ENCODE data around the gene NAGLU. TPM values are rescaled to one million over a fixed set of nuclear protein-coding genes. Genes with fewer than 3 reads are reported as not detected.

NAGLU gene
- total RNA-seq: 10.6 TPM

DNA sequence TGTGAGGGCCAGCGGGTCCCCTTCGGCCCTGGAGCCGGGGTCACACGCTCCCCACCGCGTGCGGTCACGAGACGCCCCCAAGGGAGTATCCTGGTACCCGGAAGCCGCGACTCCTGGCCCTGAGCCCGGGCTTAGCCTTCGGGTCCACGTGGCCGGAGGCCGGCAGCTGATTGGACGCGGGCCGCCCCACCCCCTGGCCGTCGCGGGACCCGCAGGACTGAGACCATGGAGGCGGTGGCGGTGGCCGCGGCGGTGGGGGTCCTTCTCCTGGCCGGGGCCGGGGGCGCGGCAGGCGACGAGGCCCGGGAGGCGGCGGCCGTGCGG is at the start of gene NAGLU:
NAGLU (plus strand) TSS at position 194 of the 324 bp plus-strand sequence; CDS start at position 226, 32 bp downstream.
- DNase-seq (ENCODE audit: low spot score in 2 of 2) (peak; percentile 99), FAIRE-seq (no peak)

DNA sequence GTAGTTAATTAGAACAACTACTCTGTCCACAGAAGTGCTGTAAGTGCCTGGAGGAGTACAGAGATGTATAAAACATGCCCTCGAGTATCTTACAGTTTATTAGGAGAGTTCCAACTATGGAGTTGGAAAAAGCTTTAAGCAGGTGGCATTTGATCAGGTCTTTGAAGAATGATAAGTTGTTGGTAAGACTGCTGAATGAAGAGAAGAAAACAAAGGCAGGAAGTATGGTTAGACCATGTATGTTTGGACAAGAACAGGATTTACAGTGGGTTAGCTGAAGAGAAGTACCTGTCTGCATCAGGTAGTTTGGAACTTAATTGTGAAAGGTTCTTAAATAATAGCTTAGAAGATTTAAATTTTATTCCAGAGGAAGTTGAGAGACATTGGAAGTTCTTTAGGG is 48.0 kb upstream of the NAGLU start:
- FAIRE-seq: no peak

DNA sequence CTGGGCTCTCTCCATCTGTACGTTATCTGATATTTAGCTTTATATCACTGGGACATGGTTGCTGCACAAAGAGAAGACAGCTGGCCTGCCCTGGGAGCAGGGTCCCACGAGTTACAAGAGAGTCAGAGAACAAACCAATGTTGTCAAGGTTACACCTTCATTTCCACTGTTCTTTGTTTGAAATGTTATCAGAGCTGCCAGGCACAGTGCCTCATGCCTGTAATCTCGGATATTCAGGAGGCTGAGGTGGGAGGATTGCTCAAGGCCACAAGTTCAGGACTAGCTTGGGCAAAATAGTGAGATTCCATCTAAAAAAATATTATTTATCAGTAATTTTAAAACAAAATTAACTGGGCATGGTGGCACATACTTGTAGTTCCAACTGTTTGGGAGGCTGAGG is 42.7 kb upstream of the NAGLU start:
- FAIRE-seq (no peak), DNase-seq (ENCODE audit: low spot score in 2 of 2) (no peak)

More for the DNA sequence above, 48.0 kb upstream of the NAGLU start:
- DNase-seq (ENCODE audit: low spot score in 2 of 2): no peak

DNA sequence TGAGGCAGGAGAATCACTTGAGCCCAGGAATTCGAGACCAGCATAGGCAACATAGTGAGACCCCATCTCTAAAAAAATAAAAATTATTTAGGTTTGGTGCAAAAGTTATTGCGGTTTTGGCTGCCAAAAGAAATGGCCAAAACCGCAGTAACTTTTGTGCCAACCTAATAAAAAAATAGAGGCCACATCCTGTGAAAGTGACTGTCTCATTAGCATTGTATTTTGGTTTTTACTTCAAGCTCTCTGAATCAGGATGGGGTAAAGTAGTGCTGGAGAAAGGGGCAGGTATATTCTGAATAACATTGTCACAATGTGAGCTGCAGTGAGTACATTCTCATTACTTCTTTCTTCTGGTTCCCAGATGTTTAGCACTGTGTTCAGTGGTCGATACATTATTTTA is 41.4 kb upstream of the NAGLU start:
- DNase-seq (ENCODE audit: low spot score in 2 of 2): no peak
- FAIRE-seq: no peak

DNA sequence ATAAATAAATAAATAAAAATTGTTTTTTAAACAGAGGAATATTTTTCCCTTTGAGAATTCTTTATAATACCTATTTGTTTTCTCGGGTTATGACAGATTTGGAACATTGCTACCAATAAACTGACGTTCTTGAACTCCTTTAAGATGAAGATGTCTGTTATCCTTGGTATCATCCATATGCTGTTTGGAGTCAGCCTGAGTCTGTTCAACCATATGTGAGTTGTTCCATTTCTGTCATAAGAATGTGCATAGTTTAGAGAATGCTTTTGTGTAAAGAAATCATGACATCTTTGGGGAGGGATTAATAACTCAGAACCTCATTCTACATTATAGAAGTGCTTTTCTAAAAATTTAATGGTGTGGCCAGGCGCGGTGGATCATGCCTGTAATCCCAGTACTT is 37.2 kb upstream of the NAGLU start:
- FAIRE-seq (no peak), DNase-seq (ENCODE audit: low spot score in 2 of 2) (no peak)

- no peak for FAIRE-seq
These were observed 34.0 kb upstream of the NAGLU start for GRCh38 chr17:42502091-42502490.

GRCh38 chr17:42502926-42503325 is 33.1 kb upstream of the NAGLU start:
- FAIRE-seq: no peak
- DNase-seq (ENCODE audit: low spot score in 2 of 2): no peak

More at GRCh38 chr17:42502091-42502490, 34.0 kb upstream of the NAGLU start:
- no peak for DNase-seq (ENCODE audit: low spot score in 2 of 2)

- FAIRE-seq (no peak), DNase-seq (ENCODE audit: low spot score in 2 of 2) (no peak)
These were observed 28.4 kb upstream of the NAGLU start for GRCh38 chr17:42507671-42508070.

DNA sequence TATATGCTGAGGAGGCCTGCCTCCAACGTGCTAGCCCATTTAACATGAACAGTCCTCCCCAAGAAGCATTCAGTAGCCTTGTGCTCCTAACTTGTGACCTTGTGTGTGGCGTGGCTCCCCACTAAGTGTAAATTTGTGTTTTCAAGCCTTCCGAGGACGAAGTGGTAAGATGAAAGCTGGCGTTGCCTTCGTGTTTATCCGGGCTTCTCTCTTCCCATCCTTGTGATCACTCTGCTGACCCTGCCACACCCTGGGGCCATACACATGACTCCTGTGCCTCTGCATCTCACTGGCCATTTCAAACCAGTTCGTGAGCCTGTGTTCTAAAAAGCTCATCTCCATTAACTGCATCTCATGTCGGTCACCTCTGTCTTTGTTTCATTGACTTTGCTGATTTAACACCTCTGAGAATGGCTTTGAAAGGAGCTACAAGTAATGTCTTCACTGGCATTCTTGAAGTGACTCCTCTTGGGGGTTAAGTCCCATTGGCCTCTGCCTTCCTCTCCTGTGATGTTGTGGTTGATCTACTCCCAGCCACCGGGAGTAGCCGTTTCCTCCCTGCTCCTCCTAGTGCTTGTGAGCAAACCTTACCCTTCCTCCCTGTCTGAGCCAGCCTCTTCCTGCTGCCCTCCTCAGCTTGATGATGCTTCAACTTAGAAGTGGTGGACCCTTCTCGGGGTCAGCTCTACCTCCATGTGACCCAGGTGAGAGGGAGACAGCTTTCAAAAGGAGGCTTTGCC is 27.4 kb upstream of the NAGLU start:
- DNase-seq (ENCODE audit: low spot score in 2 of 2) (no peak), FAIRE-seq (no peak)

DNA sequence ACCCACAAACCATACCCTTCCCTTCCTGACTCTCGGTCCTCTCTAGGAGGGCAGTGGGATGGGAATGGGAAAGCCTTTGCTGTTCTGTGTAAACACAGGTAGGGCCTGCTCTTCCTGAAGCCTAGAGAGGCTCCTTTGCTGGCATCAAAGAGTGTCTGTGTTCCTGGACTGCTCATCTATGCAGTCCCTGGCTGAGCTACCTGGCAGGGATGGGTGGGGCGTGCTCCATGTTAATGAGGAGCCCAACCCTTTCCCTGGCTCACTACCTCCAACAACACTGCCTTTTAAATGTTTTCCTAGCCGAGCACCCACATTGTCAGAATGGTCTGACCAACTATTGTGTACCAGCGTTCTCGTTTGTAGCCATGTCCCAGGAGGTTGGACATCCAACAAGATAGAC is 26.6 kb upstream of the NAGLU start:
- FAIRE-seq: no peak

DNA sequence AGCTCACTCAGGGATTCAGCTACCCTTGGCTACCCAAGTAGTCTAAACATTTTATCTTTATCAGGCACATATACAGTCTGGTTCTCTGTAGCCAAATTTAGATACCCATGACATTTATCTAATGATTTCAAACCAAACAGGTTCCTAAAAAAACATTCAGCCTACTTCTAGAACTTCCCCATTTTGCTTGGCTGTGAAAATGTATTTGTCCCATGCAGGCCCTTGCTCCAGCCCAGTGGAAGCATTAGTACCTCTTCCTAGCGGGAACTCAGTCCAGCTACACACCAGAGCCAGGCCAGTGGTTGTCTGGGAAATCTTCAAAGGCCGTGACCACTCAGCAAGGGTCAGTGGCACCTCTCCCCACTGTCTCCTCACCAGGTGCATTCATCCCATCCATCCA is 26.2 kb upstream of the NAGLU start:
- DNase-seq (ENCODE audit: low spot score in 2 of 2): no peak
- no peak for FAIRE-seq

More for the DNA sequence above, 26.6 kb upstream of the NAGLU start:
- no peak for DNase-seq (ENCODE audit: low spot score in 2 of 2)

GRCh38 chr17:42512246-42512645 is 23.8 kb upstream of the NAGLU start:
- FAIRE-seq: no peak
- DNase-seq (ENCODE audit: low spot score in 2 of 2): no peak

- FAIRE-seq: no peak
- no peak for DNase-seq (ENCODE audit: low spot score in 2 of 2)
These were observed 23.2 kb upstream of the NAGLU start for GRCh38 chr17:42512733-42513251.

DNA sequence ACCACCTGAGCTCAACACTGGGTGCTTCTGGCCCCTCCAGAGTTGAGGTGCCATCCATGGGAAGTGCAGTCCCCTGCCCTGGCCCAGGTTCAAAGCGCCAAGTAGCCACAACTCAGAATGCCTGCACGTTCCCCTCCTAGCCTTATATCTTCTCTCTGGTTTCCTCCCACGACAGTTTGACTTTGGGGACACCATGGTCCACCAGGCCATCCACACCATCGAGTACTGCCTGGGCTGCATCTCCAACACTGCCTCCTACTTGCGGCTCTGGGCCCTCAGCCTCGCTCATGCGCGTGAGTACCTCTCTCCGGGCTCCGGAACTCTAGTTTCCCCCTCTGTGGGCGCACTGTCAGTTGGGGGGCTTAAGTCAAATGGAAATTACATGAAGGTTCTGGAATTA is 22.4 kb upstream of the NAGLU start:
- no peak for DNase-seq (ENCODE audit: low spot score in 2 of 2)
- FAIRE-seq: no peak

GRCh38 chr17:42514279-42514678 is 21.8 kb upstream of the NAGLU start:
- FAIRE-seq: no peak
- no peak for DNase-seq (ENCODE audit: low spot score in 2 of 2)

DNA sequence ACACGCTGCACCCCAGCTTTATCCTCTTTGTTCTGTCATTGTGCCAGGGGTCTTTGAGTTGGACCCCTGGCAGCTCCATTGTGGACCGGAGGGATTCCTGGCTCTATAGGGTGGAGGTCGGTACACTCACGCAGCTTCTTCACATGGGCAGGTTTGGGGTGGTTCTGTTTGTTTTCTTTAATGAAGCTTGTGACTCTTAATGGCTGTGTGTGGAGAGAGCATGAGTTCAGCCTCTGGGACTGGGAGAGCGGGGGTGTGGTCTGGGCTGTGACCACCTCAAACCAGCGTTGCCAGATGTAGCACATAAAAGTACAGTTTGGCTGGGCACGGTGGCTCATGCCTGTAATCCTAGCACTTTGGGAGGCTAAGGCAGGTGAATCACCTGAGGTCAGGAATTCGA is 21.2 kb upstream of the NAGLU start:
- DNase-seq (ENCODE audit: low spot score in 2 of 2) (no peak), FAIRE-seq (no peak)

DNA sequence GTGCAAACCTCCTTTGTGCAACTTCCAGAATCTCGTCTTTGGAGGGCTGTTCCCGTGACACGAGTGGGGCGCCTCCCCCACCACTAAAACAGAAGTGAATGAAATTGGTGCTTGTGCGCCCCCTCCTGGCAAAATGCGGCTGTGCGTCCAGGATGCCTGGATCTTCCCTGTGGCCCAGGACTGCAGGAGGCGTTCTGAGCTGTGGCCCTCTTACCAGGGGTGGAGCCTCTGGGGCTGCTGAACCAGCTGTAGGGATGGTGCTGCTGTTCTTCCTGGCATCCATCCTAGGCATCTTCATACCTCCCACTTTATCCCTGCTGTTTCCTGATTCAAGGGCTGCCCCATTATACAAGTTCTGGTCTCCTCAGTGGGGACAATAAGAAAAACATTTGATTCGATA is 18.5 kb upstream of the NAGLU start:
- DNase-seq (ENCODE audit: low spot score in 2 of 2) (peak in 1 of 2 donors; percentile 77), FAIRE-seq (no peak)

- FAIRE-seq (no peak), DNase-seq (ENCODE audit: low spot score in 2 of 2) (peak in 1 of 2 donors; percentile 64)
These were observed 17.8 kb upstream of the NAGLU start for GRCh38 chr17:42518046-42518754.

GRCh38 chr17:42518755-42519545 is 17.1 kb upstream of the NAGLU start:
- DNase-seq (ENCODE audit: low spot score in 2 of 2) (no peak), FAIRE-seq (no peak)

DNA sequence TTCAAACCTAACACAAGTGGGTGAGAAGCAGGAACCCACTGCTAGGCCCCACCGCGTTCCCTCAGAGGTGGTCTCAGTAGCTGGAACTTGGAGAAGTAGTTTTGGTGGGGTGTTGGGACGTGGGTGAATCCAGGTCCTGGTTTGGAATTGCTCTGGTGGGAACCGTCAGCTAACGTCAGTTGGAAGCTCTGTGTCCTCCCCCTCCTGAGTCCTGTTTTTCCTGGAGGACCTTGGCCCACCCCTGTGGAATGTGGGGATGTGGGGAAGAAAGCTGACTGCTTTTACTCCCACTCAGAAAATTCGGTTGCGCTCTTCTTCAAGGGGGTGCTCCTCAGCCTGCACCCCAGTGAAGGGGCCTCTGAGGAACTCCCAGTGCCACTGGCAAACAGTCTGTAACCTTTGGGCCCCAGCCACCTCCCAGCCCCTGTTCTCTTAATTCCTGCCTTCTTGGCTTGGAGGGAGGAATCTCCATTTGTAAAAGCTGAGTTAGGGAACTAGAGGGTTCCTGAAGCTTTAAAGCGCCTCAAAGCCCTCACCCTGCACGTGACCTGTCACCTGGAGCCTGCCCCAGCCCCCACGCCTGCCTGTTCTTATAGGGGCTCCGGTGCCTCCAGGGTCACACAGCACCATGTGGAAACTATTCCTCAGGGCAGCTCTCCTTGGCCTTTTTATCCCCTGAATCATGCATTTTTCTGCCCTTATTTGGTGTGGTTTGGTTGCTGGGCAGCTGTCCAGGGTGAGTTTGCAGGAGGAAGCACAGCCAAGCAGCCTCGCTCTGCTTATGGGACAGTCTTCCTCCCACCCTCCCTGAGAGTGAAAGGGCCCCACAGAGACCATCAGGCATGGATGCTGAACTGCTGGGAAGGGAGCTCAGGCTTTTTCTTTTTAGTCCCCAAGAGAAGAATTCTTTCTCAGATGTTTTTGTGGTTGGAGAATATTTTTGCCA is 16.2 kb upstream of the NAGLU start:
- no peak for FAIRE-seq
- DNase-seq (ENCODE audit: low spot score in 2 of 2): peak in 1 of 2 donors; percentile 76

Measured in frontal cortex (tissue), 4 donors.